ENCODE measurements around the gene VCAN.

GRCh38 chr5:83576341-83576740 is 104.8 kb downstream of the VCAN start:
- TF ChIP-seq RCOR1 (IDR thresholded peaks at IDR 0.05; ENCODE audit: insufficient replicate concordance, low read length): no peak
- TF ChIP-seq CTCF (conservative IDR thresholded peaks at IDR 0.05; ENCODE audit: low read depth, low read length): no peak
- no peak for TF ChIP-seq BHLHE40 (IDR thresholded peaks at IDR 0.05; ENCODE audit: low read depth, low read length)
- no peak for TF ChIP-seq CEBPB (IDR thresholded peaks at IDR 0.05; ENCODE audit: low read depth, low read length)
- no peak for TF ChIP-seq MXI1 (IDR thresholded peaks at IDR 0.05; ENCODE audit: borderline replicate concordance, low read depth, low read length)
- no peak for TF ChIP-seq POLR2A (IDR thresholded peaks at IDR 0.05; ENCODE audit: low read depth, low read length)
- no peak for TF ChIP-seq CHD1 (IDR thresholded peaks at IDR 0.05; ENCODE audit: low read depth, low read length)
- TF ChIP-seq NFE2L2 (IDR thresholded peaks at IDR 0.05; ENCODE audit: low read depth, low read length): peak; percentile 75
- TF ChIP-seq SMC3 (IDR thresholded peaks at IDR 0.05; ENCODE audit: low read depth, low read length): no peak
- no peak for TF ChIP-seq ELK1 (IDR thresholded peaks at IDR 0.05; ENCODE audit: borderline replicate concordance, low read depth, low read length)
- TF ChIP-seq FOS (IDR thresholded peaks at IDR 0.05; ENCODE audit: low read depth, low read length): no peak
- no peak for TF ChIP-seq RFX5 (IDR thresholded peaks at IDR 0.05; ENCODE audit: low read depth, low read length)

Data from IMR-90 (cell line).